AG04449 (cell line): Measurements from ENCODE around the gene HMHB1.

ENCODE experiments used
- CTCF ChIA-PET: fragments of 350-600 bp; formaldehyde crosslinking; extraction: SDS; loops from one replicate; lab custom pipeline; 2021; ENCODE audit warnings: antibody characterized with exemption; lab: Yijun Ruan, JAX
- POLR2A ChIA-PET: fragments of 400-600, 350-600 bp; formaldehyde crosslinking; extraction: SDS; loops from one replicate; lab custom pipeline; 2020; ENCODE audit warnings: antibody characterized with exemption, inconsistent platforms; lab: Yijun Ruan, JAX
- DNase-seq: peaks from one replicate; pipeline ENCODE4 v3.0.0-alpha.2; 2010; ENCODE audit warnings: low read depth, low spot score
- H3K4me3 ChIP-seq: 2 replicates; pipeline ENCODE4 v1.5.1; 2011; ENCODE audit warnings: low read depth, mild to moderate bottlenecking, control low read depth, low read length
- TF ChIP-seq, protein P1 (sequence below): IDR thresholded peaks from one replicate; pipeline ENCODE4 v1.5.1; 2011; ENCODE audit warnings: mild to moderate bottlenecking, moderate library complexity, low read length, control low read depth, inconsistent platforms; ENCODE audit not compliant: insufficient read depth; ENCODE audit errors: missing control alignments

Gene HMHB1

GRCh38 chr5:143771602-143772001 is 40.4 kb upstream of the HMHB1 start:
- ChIA-PET POLR2A (no interaction called here), CTCF (no interaction called here)
- TF ChIP-seq, protein P1, sequence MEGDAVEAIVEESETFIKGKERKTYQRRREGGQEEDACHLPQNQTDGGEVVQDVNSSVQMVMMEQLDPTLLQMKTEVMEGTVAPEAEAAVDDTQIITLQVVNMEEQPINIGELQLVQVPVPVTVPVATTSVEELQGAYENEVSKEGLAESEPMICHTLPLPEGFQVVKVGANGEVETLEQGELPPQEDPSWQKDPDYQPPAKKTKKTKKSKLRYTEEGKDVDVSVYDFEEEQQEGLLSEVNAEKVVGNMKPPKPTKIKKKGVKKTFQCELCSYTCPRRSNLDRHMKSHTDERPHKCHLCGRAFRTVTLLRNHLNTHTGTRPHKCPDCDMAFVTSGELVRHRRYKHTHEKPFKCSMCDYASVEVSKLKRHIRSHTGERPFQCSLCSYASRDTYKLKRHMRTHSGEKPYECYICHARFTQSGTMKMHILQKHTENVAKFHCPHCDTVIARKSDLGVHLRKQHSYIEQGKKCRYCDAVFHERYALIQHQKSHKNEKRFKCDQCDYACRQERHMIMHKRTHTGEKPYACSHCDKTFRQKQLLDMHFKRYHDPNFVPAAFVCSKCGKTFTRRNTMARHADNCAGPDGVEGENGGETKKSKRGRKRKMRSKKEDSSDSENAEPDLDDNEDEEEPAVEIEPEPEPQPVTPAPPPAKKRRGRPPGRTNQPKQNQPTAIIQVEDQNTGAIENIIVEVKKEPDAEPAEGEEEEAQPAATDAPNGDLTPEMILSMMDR = no peak
- no peak overlapping the region for H3K4me3 ChIP-seq
- no peak for DNase-seq

GRCh38 chr5:143772621-143773020 is 39.3 kb upstream of the HMHB1 start:
- H3K4me3 ChIP-seq = no peak overlapping the region
- no peak for DNase-seq
- CTCF ChIA-PET = interaction anchor here (1.2 kb wide), 1 partner anchor 21 kb away, joined by 3 read pairs; no protein-coding TSS in a partner anchor
- POLR2A ChIA-PET = no interaction called here
- TF ChIP-seq, protein P1 = no peak

- POLR2A ChIA-PET = no interaction called here
- CTCF ChIA-PET = interaction anchor here (1.2 kb wide), 1 partner anchor 15 kb away, joined by 3 read pairs; no protein-coding TSS in a partner anchor
- TF ChIP-seq, protein P1 = no peak
- DNase-seq = no peak
- no peak overlapping the region for H3K4me3 ChIP-seq
Measured at GRCh38 chr5:143775258-143775657, 36.7 kb upstream of the HMHB1 start.

DNA sequence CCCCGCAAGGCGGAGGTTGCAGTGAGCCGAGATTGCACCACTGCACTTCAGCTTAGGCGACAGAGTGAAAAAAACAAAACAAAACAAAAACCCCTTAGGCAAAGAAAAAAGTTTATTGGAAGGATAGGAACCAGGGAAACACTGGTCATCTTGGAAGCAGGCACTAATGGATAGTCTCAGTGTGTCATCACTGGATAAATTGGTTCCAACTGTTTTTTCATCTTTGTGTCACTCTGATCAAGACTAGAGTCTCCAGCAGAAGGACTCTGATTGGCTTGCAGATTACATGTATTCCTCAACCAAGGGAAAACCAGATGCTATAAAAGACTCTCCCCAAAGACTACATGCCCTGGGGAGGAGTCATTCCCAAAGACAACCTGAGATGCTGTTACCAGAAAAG is 35.0 kb upstream of the HMHB1 start:
- TF ChIP-seq, protein P1 = no peak
- DNase-seq = no peak
- CTCF ChIA-PET = no interaction called here
- no peak overlapping the region for H3K4me3 ChIP-seq
- POLR2A ChIA-PET = no interaction called here

DNA sequence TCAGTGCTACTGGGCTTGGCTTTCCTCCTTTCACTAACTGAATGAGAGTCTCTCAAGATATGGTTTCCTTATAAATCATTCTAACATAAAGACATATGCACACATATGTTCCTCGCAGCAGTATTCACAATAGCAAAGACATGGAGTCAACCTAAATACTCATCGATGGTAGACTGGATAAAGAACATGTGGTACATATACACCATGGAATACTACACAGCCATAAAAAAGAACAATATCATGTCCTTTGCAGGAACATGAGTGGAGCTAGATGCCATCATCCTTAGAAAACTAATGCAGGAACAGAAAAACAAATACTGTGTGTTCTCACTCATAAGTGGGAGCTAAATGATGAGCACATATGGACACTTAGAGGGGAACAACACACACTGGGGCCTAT is 32.5 kb upstream of the HMHB1 start:
- DNase-seq = no peak
- H3K4me3 ChIP-seq = no peak overlapping the region
- POLR2A ChIA-PET = no interaction called here
- CTCF ChIA-PET = interaction anchor here (0.8 kb wide), 1 partner anchor 47 kb away, joined by 3 read pairs; no protein-coding TSS in a partner anchor
- TF ChIP-seq, protein P1 = no peak

DNA sequence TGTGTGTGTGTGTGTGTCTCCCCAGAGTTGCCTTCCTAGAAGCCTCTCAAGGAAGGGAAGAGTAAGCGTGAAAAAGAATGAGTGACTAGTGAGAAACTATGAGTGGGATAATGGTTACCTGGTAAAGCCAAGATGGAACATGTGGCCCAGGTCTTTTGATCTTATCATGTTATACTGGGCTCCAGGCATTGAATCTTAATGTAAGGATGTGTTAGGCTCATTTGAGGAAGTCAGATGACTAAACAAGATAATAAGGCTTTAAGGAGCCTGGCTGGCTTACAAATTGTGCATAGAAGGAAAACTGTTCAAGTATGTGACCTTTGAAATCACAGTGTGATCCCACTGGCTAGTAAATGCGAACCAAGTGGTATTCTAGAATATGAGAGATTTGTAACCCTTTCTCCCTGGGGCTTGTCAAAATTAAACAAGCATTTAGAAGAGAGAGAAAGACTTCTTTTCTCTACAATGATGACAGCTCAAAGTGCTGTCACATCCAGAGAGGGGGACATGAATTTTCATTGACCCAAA is 29.9 kb upstream of the HMHB1 start:
- TF ChIP-seq, protein P1 = no peak
- ChIA-PET CTCF (interaction anchor here (1.2 kb wide), 1 partner anchor 41 kb away, joined by 3 read pairs; no protein-coding TSS in a partner anchor), POLR2A (no interaction called here)
- no peak overlapping the region for H3K4me3 ChIP-seq
- DNase-seq = no peak
